Type B pancreatic cell (in vitro differentiated cells): ENCODE measurements around the gene TMEM198. TPM values are rescaled to one million over a fixed set of nuclear protein-coding genes. Genes with fewer than 3 reads are reported as not detected.

Source experiments
- DNase-seq: peaks from one replicate; pipeline ENCODE4 v3.0.0; 2021; ENCODE audit warnings: mixed read lengths; ENCODE audit not compliant: unreplicated experiment; ENCODE audit errors: extremely low spot score
- H3K27ac Mint-ChIP-seq: 2 replicates; pipeline ENCODE4 v1.8.0; 2021; ENCODE audit warnings: mild to moderate bottlenecking, mixed read lengths
- H3K27me3 Mint-ChIP-seq: 2 replicates; pipeline ENCODE4 v1.8.0; 2021; ENCODE audit warnings: mixed read lengths
- H3K36me3 Mint-ChIP-seq: 2 replicates; pipeline ENCODE4 v1.8.0; 2021; ENCODE audit warnings: mixed read lengths
- H3K4me1 Mint-ChIP-seq: one replicate; pipeline ENCODE4 v1.8.0; 2021; ENCODE audit warnings: mixed read lengths; ENCODE audit not compliant: unreplicated experiment
- H3K4me3 Mint-ChIP-seq: 2 replicates; pipeline ENCODE4 v1.8.0; 2021; ENCODE audit warnings: mild to moderate bottlenecking, mixed read lengths
- H3K9me3 Mint-ChIP-seq: 2 replicates; pipeline ENCODE4 v1.8.0; 2021; ENCODE audit warnings: mixed read lengths
- total RNA-seq: library from RNA; stranded (reverse); gene quantifications from 2 replicates; pipeline ENCODE4 v1.2.1, GENCODE V29; 2021; ENCODE audit warnings: low replicate concordance
- TF ChIP-seq, protein P1 (sequence below): fragments of 200-600 bp; sonication (generic); conservative IDR thresholded peaks from 2 replicates; pipeline ENCODE4 v1.5.0; 2021; ENCODE audit warnings: antibody characterized with exemption, mild to moderate bottlenecking

The TMEM198 gene
- total RNA-seq, 1 donor from 2014 or later: 7.8 TPM

DNA sequence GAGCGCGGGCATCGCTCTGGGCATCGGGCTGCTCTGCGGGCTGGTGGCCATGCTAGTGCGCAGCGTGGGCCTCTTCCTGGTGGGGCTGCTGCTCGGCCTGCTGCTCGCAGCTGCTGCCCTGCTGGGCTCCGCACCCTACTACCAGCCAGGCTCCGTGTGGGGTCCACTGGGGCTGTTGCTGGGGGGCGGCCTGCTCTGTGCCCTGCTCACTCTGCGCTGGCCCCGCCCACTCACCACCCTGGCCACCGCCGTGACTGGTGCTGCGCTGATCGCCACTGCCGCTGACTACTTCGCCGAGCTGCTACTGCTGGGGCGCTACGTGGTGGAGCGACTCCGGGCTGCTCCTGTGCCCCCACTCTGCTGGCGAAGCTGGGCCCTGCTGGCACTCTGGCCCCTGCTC, 3.8 kb downstream of the TMEM198 start:
- no peak overlapping the region for H3K27ac Mint-ChIP-seq
- H3K9me3 Mint-ChIP-seq: no peaks in the 10 kb centered on the region
- TF ChIP-seq, protein P1, sequence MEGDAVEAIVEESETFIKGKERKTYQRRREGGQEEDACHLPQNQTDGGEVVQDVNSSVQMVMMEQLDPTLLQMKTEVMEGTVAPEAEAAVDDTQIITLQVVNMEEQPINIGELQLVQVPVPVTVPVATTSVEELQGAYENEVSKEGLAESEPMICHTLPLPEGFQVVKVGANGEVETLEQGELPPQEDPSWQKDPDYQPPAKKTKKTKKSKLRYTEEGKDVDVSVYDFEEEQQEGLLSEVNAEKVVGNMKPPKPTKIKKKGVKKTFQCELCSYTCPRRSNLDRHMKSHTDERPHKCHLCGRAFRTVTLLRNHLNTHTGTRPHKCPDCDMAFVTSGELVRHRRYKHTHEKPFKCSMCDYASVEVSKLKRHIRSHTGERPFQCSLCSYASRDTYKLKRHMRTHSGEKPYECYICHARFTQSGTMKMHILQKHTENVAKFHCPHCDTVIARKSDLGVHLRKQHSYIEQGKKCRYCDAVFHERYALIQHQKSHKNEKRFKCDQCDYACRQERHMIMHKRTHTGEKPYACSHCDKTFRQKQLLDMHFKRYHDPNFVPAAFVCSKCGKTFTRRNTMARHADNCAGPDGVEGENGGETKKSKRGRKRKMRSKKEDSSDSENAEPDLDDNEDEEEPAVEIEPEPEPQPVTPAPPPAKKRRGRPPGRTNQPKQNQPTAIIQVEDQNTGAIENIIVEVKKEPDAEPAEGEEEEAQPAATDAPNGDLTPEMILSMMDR: no peak
- H3K27me3 Mint-ChIP-seq: peaks cover 14% of the 10 kb centered on the region
- H3K36me3 Mint-ChIP-seq: peaks cover 4% of the 10 kb centered on the region
- H3K4me1 Mint-ChIP-seq: peaks cover 12% of the 10 kb centered on the region
- no peak for DNase-seq
- no peak overlapping the region for H3K4me3 Mint-ChIP-seq

DNA sequence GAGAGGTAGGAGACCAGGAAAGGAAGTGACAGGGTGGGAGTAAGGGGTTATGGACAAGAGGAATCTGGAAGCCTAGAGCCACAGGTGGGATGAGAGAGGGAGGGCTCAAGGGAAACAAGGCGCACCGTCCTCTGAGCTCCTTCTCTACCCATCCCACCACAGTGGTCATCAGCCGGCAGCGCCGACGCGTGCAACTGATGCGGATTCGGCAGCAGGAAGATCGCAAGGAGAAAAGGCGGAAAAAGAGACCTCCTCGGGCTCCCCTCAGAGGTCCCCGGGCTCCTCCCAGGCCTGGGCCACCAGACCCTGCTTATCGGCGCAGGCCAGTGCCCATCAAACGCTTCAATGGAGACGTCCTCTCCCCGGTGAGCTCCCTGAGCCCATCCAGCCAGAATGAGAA, 5.2 kb downstream of the TMEM198 start:
- peaks cover 16% of the 10 kb centered on the region for H3K27me3 Mint-ChIP-seq
- TF ChIP-seq, protein P1: no peak
- no peak overlapping the region for H3K4me3 Mint-ChIP-seq

DNA sequence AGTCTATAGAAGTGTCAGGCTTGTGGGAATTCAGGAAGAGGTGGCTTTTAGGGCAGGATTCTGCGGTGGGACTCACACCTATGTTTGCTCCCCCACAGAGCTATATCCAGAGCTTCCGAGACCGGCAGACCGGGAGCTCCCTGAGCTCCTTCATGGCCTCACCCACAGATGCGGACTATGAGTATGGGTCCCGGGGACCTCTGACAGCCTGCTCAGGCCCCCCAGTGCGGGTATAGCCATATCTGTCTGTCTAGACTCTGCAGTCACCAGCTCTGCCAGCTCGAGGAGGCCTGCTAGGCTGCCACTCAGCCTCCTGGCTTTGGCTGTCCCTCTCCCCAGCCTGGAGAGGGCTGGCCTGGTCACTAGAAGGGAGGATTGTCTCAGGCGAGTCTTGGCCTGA, 5.8 kb downstream of the TMEM198 start:
- no peak for DNase-seq
- H3K9me3 Mint-ChIP-seq: no peaks in the 10 kb centered on the region
- peaks cover 16% of the 10 kb centered on the region for H3K27me3 Mint-ChIP-seq
- no peak overlapping the region for H3K4me3 Mint-ChIP-seq
- TF ChIP-seq, protein P1: no peak
- H3K4me1 Mint-ChIP-seq: peaks cover 4% of the 10 kb centered on the region
- H3K27ac Mint-ChIP-seq: no peak overlapping the region
- peaks cover 4% of the 10 kb centered on the region for H3K36me3 Mint-ChIP-seq

More for the DNA sequence above, 5.2 kb downstream of the TMEM198 start:
- no peak overlapping the region for H3K27ac Mint-ChIP-seq
- H3K9me3 Mint-ChIP-seq: no peaks in the 10 kb centered on the region
- H3K4me1 Mint-ChIP-seq: peaks cover 9% of the 10 kb centered on the region
- H3K36me3 Mint-ChIP-seq: peaks cover 4% of the 10 kb centered on the region
- DNase-seq: no peak

DNA sequence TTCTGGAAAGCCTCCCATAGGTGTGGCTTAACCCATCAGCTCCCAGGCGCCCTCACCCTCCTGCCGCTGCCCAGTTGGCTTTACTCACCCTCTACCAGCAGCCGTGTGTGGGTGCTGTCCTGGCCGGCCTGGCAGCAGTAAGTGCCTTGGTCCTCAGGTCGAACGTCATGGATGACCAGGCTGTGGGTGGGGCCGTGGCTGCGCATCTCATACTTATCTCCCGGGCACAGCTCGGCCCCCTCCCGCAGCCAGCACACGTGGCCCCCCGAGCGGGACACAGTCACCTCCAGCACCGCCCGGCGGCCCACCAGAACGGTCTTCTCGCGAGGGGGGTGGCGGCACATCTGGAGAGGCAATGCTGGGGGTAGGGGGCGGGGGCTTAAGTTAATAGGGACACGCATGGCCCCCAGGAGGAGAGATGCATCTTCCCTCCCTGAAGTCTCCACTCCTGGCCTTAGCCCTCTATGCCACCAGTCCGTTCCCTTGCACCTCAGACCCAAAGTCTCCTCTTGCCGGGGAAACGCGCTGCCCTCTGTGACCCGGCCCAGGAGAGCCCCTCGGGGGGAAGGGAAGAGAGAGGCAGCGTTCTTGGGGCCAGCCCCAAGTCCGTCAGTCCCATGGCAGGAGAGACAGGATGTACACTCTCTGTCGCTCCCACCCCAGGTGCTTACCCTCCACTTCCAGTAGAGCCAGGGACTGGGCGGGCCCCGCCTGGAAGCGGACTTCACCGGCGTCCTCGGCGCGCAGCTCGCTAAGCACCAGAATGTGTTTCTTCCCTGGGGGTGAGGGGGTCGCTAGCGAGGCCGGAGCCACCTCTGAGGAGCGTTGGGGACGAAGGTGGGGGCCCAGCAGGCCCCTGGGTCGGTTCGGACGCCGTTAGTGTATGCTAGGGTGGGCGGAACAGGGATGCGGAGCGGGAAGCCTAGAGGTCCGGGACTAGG, 7.9 kb downstream of the TMEM198 start:
- TF ChIP-seq, protein P1: no peak
- Mint-ChIP-seq H3K9me3 (no peaks in the 10 kb centered on the region), H3K36me3 (peaks cover 4% of the 10 kb centered on the region), H3K27ac (no peak overlapping the region), H3K27me3 (peaks cover 11% of the 10 kb centered on the region), H3K4me1 (no peaks in the 10 kb centered on the region), H3K4me3 (peak overlapping the region; percentile 88)
- no peak for DNase-seq

DNA sequence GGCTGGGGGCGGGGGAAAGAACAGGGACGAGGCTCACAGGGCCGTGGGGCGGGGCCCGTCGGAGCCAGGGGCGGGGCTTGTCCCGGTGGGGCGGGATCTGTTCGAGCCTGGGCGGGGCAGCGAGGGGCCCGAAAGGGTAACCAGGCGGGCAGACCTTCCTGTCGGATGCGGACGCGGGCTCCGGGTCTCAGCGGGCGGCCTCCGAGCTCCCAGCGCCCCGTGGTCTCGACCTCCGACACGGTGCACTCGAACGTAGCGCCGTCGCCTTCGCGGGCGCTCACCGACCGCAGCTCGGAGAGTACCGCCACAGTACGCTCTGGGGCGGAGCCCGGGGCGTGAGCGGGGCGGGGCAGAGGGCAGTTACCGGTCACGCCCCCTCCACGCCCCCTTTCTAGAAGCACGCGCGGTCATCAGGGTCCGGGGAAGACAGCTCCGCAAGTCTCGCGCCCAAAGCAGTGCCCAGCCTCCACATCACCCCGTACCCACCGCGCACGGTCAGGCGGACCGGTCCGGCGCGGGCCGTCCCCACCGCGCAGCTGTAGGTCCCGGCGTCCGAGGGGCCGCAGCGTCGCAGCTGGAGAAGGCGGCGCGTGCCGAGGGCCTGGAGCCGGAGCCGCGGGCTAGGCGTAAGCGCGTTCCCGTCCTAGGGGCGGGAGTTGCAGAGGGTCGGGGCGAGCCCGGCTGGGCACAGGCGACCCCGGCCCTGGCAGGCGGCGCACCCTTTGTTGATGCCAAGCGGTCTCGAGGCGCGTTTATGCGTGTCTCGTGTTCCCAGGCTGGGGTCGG, 8.7 kb downstream of the TMEM198 start:
- TF ChIP-seq, protein P1: no peak
- H3K4me1 Mint-ChIP-seq: no peaks in the 10 kb centered on the region
- peaks cover 11% of the 10 kb centered on the region for H3K27me3 Mint-ChIP-seq
- peaks cover 4% of the 10 kb centered on the region for H3K36me3 Mint-ChIP-seq
- peak overlapping the region; percentile 88 for H3K4me3 Mint-ChIP-seq
- no peaks in the 10 kb centered on the region for H3K9me3 Mint-ChIP-seq
- DNase-seq: peak; percentile 93
- H3K27ac Mint-ChIP-seq: no peak overlapping the region
